Measurements from ENCODE around the gene ATG4A. TPM values are rescaled to one million over a fixed set of nuclear protein-coding genes. Genes with fewer than 3 reads are reported as not detected.

Gene ATG4A
- total RNA-seq, 2 donors from 2014 or later, result 4.3 to 4.4 TPM

DNA sequence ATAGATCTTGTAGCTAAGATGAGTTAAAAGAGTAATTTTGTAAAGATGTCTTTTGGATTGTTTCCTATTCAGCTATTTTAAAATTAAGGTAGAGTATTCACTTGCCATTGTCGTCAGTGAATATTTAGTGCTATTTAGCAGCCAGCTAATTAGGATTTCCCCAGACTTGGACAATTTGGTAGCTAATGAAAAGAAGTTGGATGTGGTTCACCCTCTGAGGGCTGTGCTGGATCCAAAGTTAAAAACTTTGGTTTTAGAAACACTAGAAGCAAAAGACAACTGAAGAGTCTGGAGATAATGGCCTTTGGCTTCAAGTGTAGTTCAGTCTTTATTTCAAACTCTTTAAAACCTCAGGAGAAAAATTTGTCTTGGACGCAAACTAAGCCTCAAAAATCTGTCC is 41.3 kb downstream of the ATG4A start:
- no peaks in the 10 kb centered on the region for H3K27me3 Mint-ChIP-seq (ENCODE audit: insufficient read depth)
- H3K4me3 ChIP-seq (ENCODE audit: low read length), result no peak overlapping the region
- no peaks in the 10 kb centered on the region for H3K9me3 Mint-ChIP-seq
- DNase-seq, result no peak
- H3K9ac ChIP-seq (ENCODE audit: extremely low read depth, low read length, poor library complexity, severe bottlenecking), result no peak overlapping the region
- H3K4me1 ChIP-seq (ENCODE audit: control insufficient read depth, insufficient read depth, low read length), result no peaks in the 10 kb centered on the region
- H3K4me1 Mint-ChIP-seq, result peaks cover 6% of the 10 kb centered on the region
- H3K27ac Mint-ChIP-seq, result no peak overlapping the region
- no peak overlapping the region for H3K27ac ChIP-seq (ENCODE audit: low read depth, low read length)
- no peaks in the 10 kb centered on the region for H3K9me3 ChIP-seq (ENCODE audit: control insufficient read depth, low read length)
- H3K4me3 Mint-ChIP-seq, result no peak overlapping the region
- 92 to 100% methylated on average over 1 to 2 of the region's 2 CpGs for WGBS, 2 experiments (ENCODE audit: insufficient coverage in 1 of 2, insufficient read length in 1 of 2)
- TF ChIP-seq, protein P1, sequence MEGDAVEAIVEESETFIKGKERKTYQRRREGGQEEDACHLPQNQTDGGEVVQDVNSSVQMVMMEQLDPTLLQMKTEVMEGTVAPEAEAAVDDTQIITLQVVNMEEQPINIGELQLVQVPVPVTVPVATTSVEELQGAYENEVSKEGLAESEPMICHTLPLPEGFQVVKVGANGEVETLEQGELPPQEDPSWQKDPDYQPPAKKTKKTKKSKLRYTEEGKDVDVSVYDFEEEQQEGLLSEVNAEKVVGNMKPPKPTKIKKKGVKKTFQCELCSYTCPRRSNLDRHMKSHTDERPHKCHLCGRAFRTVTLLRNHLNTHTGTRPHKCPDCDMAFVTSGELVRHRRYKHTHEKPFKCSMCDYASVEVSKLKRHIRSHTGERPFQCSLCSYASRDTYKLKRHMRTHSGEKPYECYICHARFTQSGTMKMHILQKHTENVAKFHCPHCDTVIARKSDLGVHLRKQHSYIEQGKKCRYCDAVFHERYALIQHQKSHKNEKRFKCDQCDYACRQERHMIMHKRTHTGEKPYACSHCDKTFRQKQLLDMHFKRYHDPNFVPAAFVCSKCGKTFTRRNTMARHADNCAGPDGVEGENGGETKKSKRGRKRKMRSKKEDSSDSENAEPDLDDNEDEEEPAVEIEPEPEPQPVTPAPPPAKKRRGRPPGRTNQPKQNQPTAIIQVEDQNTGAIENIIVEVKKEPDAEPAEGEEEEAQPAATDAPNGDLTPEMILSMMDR (conservative IDR thresholded peaks at IDR 0.05), result no peak
- no peaks in the 10 kb centered on the region for H3K36me3 ChIP-seq (ENCODE audit: control insufficient read depth, insufficient read depth, low read length)
- H3K27me3 ChIP-seq (ENCODE audit: control insufficient read depth, insufficient read depth, low read length, poor library complexity, severe bottlenecking), result no peaks in the 10 kb centered on the region
- no peaks in the 10 kb centered on the region for H3K36me3 Mint-ChIP-seq (ENCODE audit: low read depth)

DNA sequence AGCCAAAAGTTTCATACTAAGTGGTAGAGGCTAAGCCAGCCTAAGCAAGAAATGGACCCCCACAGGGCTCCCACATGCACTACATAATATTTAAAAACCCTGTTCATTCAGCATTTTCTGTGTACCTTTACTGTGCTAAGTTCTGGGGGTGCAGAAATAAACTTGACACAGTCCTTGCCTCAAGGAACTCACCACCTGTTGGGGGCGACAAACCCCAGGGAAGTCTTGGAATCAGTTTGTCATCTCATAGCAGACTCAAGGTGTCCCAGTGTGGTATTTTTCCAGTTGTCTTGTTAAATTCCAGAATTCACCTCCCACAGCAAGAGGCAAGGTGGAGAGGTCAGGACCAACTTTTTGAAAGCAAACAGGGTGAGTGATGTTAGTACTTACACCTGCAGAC is 43.1 kb downstream of the ATG4A start:
- Histone ChIP-seq H3K4me1 (ENCODE audit: control insufficient read depth, insufficient read depth, low read length) (no peaks in the 10 kb centered on the region), H3K27ac (ENCODE audit: low read depth, low read length) (no peak overlapping the region), H3K36me3 (ENCODE audit: control insufficient read depth, insufficient read depth, low read length) (no peaks in the 10 kb centered on the region), H3K9ac (ENCODE audit: extremely low read depth, low read length, poor library complexity, severe bottlenecking) (no peak overlapping the region), H3K4me3 (ENCODE audit: low read length) (no peak overlapping the region), H3K27me3 (ENCODE audit: control insufficient read depth, insufficient read depth, low read length, poor library complexity, severe bottlenecking) (no peaks in the 10 kb centered on the region), H3K9me3 (ENCODE audit: control insufficient read depth, low read length) (no peaks in the 10 kb centered on the region)
- peaks cover 6% of the 10 kb centered on the region for H3K4me1 Mint-ChIP-seq
- TF ChIP-seq, protein P1 (conservative IDR thresholded peaks at IDR 0.05), result peak; percentile 68
- no peaks in the 10 kb centered on the region for H3K36me3 Mint-ChIP-seq (ENCODE audit: low read depth)
- 86 to 90% methylated on average over 1 of the region's 1 CpG for WGBS, 2 experiments (ENCODE audit: insufficient coverage in 1 of 2, insufficient read length in 1 of 2)
- peak; percentile 69 for DNase-seq
- H3K27ac Mint-ChIP-seq, result no peak overlapping the region
- H3K9me3 Mint-ChIP-seq, result no peaks in the 10 kb centered on the region
- H3K27me3 Mint-ChIP-seq (ENCODE audit: insufficient read depth), result no peaks in the 10 kb centered on the region
- H3K4me3 Mint-ChIP-seq, result no peak overlapping the region

DNA sequence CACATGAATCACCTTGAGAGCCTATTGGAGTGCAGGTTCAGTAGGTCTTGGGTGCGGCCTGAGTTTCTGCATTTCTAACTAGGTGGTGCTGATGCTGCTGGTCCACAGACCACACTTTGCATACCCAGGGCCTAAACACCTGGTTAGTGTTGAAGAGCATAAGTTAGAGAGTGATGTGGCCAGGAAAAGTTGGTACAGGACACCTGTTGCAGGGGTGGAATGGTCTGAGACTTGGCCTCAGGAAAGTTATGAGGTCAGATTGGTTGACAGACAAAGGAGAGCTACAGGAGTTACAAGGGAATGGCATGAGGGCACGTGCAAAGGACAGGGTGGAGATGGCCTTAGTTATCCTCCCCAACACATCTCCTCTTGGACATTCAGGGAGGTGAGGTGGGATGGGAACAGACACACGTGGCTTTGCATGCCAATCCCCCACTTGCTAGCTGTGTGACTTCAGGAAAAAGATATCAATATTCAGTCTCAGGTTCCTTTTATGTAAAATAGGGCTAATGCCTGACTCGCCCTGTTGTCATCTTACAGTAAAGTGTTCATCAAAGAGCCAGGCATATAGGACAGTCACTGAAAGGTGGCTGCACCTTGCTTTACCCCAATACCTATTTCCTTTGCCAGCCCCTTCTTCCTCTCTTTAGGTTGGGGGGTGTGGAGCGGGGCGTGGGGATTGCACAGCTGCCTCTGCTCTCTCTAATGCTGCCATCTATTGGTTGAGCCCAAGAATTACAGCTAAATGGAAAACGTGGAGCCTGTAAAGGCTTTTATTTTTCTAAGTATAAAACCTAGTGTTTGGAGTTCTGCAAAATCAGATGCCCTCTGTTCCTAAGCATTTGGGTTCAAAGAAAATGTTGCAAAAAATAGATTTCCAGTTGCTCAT is 47.5 kb downstream of the ATG4A start:
- 87 to 100% methylated on average over 3 to 4 of the region's 7 CpGs for WGBS, 2 experiments (ENCODE audit: insufficient coverage in 1 of 2, insufficient read length in 1 of 2)
- H3K9me3 Mint-ChIP-seq, result no peaks in the 10 kb centered on the region
- H3K27ac ChIP-seq (ENCODE audit: low read depth, low read length), result no peak overlapping the region

More for the DNA sequence above, 47.5 kb downstream of the ATG4A start:
- H3K36me3 ChIP-seq (ENCODE audit: control insufficient read depth, insufficient read depth, low read length), result no peaks in the 10 kb centered on the region
- TF ChIP-seq, protein P1 (conservative IDR thresholded peaks at IDR 0.05), result peak; percentile 75
- Mint-ChIP-seq H3K27me3 (ENCODE audit: insufficient read depth) (no peaks in the 10 kb centered on the region), H3K4me3 (no peak overlapping the region), H3K36me3 (ENCODE audit: low read depth) (peaks cover 4% of the 10 kb centered on the region), H3K4me1 (no peaks in the 10 kb centered on the region), H3K27ac (no peak overlapping the region)
- H3K9me3 ChIP-seq (ENCODE audit: control insufficient read depth, low read length), result no peaks in the 10 kb centered on the region
- H3K4me3 ChIP-seq (ENCODE audit: low read length), result no peak overlapping the region
- H3K9ac ChIP-seq (ENCODE audit: extremely low read depth, low read length, poor library complexity, severe bottlenecking), result no peak overlapping the region
- H3K4me1 ChIP-seq (ENCODE audit: control insufficient read depth, insufficient read depth, low read length), result no peaks in the 10 kb centered on the region
- H3K27me3 ChIP-seq (ENCODE audit: control insufficient read depth, insufficient read depth, low read length, poor library complexity, severe bottlenecking), result no peaks in the 10 kb centered on the region
- peak; percentile 55 for DNase-seq

Measured in endodermal cell (in vitro differentiated cells).